Subcutaneous adipose tissue (tissue), 4 donors: ENCODE measurements around the gene POU2F2. TPM values are rescaled to one million over a fixed set of nuclear protein-coding genes. Genes with fewer than 3 reads are reported as not detected.

Experiments
- total RNA-seq, 4 donors: library from RNA; depleted of rRNA; stranded (reverse); fragments of >200 nt; gene quantifications; one replicate each; pipeline ENCODE4 v1.1.0, GENCODE V29; 2016
- TF ChIP-seq, protein P1 (sequence below): fragments of 450-650 bp; IDR thresholded peaks from one replicate; pipeline ENCODE4 v1.5.1; 2016; ENCODE audit warnings: low read depth, mild to moderate bottlenecking, control low read depth, antibody characterized with exemption, moderate library complexity

The POU2F2 gene
- total RNA-seq, 4 donors from 2014 or later, result 0.85 to 2.4 (median 1.5) TPM

DNA sequence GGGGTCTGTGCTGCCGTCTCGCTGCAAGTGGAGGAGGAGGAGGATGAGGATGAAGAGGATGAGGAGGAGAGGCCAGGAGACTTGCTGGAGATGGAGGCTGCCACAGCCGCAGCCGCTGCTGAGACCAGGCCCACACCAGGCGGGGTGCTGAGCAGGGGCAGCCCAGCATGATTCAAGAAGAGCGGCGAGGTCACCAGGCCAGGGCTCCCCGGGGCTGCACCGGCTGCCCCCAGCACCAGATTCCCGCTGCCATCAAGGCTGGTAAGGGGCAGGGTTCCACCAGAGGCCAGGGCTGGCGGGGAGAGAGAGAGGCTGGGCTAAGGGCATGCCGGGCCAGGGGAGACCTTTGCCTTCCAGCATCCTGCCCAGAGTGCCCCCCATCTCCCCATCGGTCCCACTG, 40.9 kb downstream of the POU2F2 start:
- TF ChIP-seq, protein P1, sequence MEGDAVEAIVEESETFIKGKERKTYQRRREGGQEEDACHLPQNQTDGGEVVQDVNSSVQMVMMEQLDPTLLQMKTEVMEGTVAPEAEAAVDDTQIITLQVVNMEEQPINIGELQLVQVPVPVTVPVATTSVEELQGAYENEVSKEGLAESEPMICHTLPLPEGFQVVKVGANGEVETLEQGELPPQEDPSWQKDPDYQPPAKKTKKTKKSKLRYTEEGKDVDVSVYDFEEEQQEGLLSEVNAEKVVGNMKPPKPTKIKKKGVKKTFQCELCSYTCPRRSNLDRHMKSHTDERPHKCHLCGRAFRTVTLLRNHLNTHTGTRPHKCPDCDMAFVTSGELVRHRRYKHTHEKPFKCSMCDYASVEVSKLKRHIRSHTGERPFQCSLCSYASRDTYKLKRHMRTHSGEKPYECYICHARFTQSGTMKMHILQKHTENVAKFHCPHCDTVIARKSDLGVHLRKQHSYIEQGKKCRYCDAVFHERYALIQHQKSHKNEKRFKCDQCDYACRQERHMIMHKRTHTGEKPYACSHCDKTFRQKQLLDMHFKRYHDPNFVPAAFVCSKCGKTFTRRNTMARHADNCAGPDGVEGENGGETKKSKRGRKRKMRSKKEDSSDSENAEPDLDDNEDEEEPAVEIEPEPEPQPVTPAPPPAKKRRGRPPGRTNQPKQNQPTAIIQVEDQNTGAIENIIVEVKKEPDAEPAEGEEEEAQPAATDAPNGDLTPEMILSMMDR, result no peak

DNA sequence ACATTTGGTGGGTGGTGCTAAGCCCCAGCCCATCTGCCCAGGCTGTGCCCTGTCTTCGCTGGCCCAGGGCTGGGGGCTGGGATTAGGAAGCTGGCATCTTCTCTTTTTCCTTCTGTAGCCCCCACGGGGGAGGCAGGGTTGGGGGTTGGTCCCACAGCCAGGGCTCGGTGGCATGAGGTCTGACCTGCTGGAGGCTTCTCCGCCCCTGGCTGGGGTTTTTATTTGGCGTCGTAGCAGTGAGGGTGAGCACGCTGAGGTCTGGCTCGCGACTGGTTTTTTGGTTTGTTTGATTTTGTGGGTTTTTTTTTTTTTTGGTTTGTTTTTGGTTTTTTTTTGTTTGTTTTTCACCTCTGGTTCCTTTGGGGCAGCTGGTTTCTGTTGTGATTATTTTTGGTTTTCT, 41.6 kb downstream of the POU2F2 start:
- TF ChIP-seq, protein P1, result no peak

GRCh38 chr19:42089772-42090171, 42.5 kb downstream of the POU2F2 start:
- TF ChIP-seq, protein P1, result no peak

DNA sequence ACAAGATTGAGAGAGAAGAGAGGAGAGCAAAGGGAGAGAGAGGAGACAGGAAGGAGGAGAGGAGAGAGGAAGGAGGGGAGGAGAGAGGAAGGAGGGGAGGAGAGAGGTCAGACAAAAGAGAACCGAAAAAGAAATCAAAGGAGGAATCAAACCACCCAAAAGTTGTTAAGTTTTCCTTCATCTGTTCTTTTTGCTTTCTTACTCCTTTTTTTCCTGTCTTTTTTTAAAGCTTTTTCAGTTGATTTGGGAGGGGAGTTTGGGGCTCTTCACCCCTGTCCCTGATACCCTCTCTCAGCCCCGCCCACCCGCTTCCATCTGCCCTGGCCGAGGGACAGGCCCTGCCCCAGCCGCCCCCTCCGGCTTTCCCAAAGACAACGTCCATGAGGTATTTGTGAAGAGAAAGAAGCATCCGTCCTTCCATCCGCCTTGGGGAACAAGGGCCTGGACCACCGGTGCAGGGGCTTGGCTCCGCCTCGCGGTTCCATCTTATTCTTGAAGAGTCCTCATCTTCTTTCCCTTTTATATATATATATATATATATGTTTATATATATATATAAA, 43.0 kb downstream of the POU2F2 start:
- TF ChIP-seq, protein P1, result no peak

- TF ChIP-seq, protein P1, result no peak
These were observed 43.6 kb downstream of the POU2F2 start for GRCh38 chr19:42088471-42089190.

- TF ChIP-seq, protein P1, result no peak
These were observed 45.3 kb downstream of the POU2F2 start for GRCh38 chr19:42086770-42087550.

DNA sequence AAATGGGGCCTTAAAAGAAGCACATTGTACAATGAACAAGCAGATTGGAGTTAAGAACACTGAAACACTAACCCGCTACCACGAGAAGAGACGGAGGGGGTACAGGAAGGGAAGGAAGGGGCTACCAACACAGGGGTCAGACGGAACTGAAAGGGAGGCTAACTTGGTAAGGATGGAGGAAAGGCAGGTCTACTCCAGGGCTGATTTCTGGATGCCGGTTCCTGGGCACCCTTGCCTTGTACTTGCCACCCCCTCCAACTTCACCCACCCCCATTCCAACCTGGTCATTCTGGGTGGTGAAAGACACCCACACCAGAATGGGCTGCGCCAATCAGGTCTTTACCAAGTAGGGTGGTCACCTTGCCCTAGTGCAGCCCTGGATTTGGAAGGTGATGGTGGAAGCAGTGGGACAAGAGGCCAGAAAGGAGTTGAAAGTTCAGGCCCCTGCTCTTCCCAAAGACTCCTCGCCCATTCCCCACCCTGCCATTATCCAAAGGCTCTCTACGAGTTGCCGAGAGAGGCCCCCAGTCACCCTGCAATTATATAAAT, 46.0 kb downstream of the POU2F2 start:
- TF ChIP-seq, protein P1, result no peak
